ENCODE data around the gene MYDGF.
A peak's percentile ranks its signal among the peaks of the same experiment; 100 is the strongest.
"Not testable (repeated sequence)": the region's sequence is repeated elsewhere in the genome, so short reads cannot be mapped to it uniquely, and the experiment has no call there.

The MYDGF gene

GRCh38 chr19:4669723-4670480 is at the start of gene MYDGF:
MYDGF (minus strand) TSS chr19:4670342; CDS start chr19:4670334, 8 bp downstream.
- intact Hi-C loops (cut with DNase I) = no loop called here
- peak; percentile 85 to 99 (median 92) for DNase-seq

GRCh38 chr19:4719499-4719866 is 49.3 kb upstream of the MYDGF start:
- peak in 1 of 10 donors; percentile 64 for DNase-seq
- intact Hi-C loops (cut with DNase I) = no loop called here

DNA sequence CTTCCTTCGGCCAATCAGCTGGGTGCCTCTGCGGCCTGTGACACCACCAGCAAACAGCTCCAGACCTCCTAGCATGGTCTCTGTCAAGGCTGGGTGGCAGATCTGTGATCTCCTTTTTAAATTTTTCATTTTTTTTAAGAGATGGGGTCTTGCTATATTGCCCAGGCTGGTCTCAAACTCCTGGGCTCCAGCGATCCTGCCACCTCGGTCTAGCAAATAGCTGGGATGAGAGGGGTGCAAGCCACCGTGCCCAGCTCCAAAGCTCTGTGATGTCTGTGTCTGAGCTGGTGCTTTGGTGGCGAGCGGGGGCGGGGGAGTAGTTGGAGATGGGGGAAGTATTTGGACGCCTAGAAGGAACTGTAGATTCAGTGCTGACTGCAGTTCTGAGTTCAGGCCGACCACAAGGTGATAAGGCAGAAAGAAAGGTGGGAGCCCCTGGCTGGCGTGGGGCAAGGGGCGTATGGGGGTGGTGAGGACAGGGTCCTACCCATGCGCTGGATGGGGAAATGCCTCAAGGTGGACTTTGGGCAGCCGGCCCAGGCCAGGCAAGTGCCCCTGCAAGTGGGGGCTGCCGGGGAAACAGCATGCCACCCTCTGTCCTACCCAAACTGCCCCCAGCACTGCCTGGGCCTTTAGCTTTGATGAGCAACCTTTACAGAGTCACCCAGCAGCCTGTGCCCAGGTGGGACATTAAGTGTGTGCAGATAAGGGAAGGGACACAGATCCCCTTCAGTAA is 48.0 kb upstream of the MYDGF start:
- peak in 1 of 10 donors; percentile 72 for DNase-seq
- intact Hi-C loops (cut with DNase I) = no loop called here

DNA sequence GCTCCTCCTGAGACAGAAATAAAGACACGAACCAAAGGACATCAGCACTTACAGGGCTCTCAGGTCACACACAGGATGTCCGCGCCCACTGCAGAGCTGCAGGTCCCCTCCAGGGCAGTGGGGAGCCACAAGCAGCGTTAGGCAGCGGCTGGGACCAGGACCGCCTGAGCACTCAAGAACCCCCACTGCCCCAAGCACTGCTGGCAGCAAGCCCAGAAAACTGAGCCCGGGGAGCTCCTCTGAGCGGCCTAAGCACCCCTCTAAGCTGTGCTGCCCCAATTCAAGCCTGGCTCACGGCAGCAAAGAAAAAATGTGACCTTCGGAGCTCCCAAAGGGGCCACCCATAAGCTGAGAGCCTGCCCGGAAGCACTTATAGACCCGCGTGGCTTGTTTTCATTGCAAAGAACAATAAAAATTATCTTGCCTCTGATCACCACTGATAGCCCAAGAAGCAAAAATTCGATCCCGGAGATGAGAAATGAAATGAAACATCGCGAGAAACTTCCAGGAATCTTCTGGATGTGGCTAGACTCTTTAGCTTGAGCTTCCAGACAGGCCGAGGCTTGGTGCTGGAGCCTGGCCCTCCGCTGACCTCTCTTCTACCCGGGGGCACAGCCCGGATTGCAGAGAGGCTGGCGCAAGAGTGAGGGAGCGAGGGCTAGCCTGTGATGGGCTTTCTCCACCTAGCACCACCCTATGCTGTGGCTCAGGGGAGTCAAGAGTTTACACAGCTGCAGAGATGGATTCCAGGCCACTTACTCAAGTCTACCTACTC is 47.2 kb upstream of the MYDGF start:
- peak in 1 of 10 donors; percentile 76 for DNase-seq
- intact Hi-C loops (cut with DNase I) = no loop called here

DNA sequence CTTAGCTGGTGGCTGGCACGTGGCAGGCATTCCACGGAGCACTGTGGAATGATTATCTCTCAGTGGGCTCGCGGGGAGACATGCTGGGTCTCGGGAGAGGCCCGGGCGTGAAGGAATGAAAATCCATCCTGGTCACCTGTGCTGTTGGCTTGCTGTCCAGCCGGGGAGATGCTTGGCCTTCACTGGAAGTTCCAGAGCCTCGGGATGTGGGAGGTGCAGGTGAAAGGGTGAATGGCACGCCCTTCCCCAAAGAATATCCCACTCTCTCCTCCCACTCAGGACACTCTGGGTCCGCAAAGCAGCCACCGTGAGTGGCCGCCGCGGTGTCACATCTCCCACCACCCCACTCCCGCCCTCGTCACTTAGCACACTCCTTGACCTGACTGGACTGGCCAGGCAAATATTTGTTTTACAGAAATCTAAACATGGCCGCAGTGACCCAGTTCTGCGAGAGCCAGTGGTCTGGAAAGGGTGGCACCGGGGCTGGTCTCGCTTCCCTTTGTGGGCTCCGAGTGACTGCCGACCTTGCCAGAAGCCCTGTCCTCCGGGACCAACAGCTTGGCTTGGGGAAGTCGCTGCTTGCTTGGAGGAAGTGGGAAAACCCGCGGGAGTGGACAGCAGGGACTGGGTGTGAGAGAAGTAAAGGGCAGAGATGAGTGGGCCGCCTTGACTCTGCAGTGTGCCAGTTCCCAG is 45.5 kb upstream of the MYDGF start:
- intact Hi-C loops (cut with DNase I) = no loop called here
- DNase-seq = peak in 2 of 10 donors; percentile 25 to 85

DNA sequence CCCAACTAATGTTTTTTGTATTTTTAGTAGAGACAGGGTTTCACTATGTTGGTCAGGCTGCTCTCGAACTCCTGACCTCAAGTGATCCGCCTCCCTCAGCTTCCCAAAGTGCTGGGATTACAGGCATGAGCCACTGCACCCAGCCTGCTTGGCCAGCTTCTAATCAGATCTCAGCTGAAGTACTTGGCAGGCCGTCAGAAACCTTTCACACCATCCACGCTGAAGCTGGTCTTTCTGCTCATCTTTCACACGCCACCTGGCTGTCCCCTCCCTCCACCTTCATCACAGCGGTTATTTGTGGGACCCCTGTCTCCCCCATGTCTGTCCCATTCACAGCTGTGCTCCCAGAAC is 45.0 kb upstream of the MYDGF start:
- intact Hi-C loops (cut with DNase I); DNase-seq: not testable (repeated sequence)

DNA sequence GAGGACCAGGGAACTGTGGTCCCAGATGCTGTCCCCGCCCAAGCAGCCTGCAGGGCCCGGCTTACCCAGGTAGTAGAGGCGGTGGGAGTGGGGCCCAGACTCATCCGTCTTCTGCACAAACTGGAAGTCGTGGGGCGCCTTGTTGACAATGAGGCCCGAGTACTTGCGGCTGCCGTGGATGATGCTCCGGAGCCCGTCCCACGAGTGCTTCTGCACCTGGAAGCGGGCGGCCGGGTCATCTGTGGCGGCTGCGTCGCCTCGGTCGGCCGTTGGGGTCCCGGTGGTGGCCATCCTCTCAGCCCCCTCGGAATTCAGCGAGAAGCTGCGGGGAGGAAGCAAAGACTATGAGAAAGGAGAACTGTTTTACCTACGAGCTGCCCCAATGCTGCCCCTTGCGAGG is 43.9 kb upstream of the MYDGF start:
- intact Hi-C loops (cut with DNase I) = no loop called here
- DNase-seq = no peak

- no peak for DNase-seq
- intact Hi-C loops (cut with DNase I) = no loop called here
These were observed 43.3 kb upstream of the MYDGF start for GRCh38 chr19:4713384-4713951.

DNA sequence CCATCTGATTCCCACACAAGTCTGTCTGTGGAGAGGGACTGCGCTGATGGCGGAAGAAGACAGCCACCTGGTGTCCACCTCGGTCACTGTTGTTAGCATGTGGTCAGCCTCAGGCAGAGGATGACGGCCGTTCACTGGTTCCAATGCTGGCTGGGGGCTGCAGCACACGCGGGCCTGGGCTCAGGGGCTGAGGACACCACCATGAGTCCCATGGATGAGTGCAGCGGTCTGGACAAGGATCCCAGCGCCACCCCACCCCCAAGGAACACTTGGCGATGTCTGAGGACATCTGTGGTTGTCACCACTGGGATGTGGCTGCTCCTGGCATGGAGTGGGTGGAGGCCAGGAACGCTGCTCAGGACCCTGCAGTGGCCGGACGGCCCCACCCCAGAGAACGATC is 42.6 kb upstream of the MYDGF start:
- intact Hi-C loops (cut with DNase I) = no loop called here
- DNase-seq = no peak

- DNase-seq = no peak
- intact Hi-C loops (cut with DNase I) = no loop called here
These were observed 41.1 kb upstream of the MYDGF start for GRCh38 chr19:4711211-4711610.

DNA sequence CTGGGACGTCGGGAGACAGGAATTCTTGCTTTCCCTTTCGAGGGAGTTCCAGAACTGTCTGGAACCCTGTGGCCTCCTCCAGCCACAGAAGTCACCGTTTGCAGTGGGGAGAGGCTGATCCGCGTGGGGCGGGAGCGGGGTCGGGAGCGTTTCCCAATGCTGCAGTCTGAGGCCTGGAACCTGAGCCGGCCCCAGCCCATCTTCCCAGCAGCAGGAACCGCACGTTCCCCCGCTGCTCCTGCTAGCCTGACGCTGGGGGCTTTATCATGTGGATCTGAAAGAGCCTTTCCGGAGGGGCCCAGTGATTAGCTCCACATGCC is 40.1 kb upstream of the MYDGF start:
- DNase-seq = no peak
- intact Hi-C loops (cut with DNase I) = no loop called here

GRCh38 chr19:4709440-4710280 is 39.5 kb upstream of the MYDGF start:
- no peak for DNase-seq
- intact Hi-C loops (cut with DNase I) = no loop called here

DNA sequence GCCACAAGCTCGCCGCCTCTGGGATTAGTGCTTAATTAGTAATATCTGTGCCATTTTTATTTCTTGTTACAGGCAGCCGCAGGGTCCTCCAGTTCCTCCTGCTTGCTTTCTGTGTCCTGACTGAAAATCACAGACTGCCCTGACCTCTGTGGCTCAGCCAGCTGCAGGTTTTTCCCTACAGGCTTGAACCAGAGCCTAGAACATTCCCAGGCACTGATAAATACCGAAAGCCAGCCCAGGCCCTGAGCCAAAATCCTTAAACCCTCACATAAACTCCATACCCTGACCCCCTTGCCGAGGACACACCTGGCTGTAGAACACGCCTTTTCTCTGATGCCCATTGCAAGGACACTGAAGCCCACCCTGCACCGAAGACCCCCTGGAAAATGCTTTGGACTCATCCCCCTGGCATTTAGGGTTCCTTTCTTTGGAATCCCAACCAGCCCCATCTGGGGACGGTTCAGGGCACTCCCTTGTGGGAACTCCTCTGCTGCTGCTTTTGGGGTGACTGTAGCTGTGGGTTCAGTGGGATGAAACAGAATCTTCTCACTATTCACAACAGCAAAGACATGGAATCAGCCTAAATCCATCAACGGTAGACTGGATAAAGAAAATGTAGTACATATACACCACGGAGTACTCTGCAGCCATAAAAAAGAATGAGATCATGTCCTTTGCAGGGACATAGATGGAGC is 38.0 kb upstream of the MYDGF start:
- no peak for DNase-seq
- intact Hi-C loops (cut with DNase I) = no loop called here

DNA sequence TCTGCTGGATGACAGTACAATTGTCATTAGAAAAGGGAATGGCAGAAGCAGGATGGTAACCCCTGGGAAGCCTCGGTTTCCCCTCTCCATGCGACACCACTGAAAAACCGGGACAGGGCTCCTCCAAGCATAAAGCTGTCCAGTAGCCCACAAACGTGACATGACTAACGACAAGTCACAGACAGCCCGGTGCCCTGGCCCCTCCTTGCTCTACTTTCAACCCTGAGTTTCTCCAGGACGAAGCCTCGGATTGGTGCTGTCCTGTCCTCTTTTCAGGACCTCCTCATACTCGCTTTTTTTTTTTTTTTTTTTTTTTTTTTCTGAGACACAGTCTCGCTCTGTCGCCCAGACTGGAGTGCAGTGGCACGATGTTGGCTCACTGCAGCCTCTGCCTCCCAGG is 37.2 kb upstream of the MYDGF start:
- intact Hi-C loops (cut with DNase I) = no loop called here
- DNase-seq = no peak

DNA sequence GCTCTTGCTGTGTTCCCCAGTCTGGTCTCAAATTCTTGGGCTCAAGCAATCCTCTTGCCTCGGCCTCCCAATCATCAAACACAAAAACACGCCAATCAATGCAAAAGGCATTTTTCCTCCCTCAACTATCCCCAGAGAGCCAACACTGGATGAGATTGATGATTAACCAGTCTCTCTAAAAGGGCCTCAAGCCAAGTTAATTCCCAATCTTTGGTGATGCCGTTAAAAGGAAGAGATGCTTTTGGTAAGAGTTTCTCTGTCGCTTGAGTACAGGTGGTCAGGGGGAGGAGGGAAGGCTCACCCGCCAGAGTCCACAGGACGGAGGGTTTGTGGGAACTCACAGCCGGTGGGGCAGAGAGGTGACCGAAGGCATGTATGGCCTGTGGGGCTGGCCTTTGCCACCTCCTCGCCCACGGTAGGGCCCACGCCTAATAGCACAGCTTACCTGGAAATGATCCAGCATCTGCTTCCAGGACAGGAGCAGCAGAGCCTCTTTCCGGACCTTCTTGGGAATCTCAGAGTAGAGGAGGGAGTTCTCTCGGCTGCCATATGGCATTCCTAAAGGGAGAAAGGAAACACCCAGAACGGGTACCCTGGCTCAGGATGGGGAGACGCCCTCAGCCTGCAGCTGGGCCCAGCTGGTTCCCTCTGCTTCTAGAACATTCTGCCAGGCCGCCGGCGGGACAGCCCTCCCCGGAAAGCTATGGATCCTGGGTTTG is 35.4 kb upstream of the MYDGF start:
- DNase-seq = no peak
- intact Hi-C loops (cut with DNase I) = no loop called here

GRCh38 chr19:4704317-4704673 is 34.2 kb upstream of the MYDGF start:
- no peak for DNase-seq
- intact Hi-C loops (cut with DNase I) = no loop called here

- intact Hi-C loops (cut with DNase I) = no loop called here
- no peak for DNase-seq
These were observed 33.7 kb upstream of the MYDGF start for GRCh38 chr19:4703671-4704316.

DNA sequence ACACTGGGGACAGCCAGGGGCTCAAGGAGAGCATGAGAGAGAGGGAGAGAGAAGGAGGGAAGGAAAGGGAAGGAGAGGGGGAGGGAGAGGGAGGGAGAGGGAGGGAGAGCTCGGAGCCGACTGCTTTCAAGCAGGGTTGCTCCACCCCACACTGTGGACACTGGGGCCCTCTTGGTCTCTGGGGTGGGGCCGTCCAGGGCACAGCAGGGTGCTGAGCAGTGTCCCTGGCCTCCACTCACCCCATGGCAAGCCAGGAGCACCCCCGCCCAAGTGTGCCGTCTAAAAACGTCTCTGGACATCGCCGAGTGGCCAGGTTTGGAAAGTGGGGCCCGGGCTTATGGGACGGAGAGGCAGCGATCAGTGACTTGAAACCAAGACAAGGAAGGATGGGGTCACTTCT is 32.6 kb upstream of the MYDGF start:
- no peak for DNase-seq
- intact Hi-C loops (cut with DNase I) = no loop called here
